Body of pancreas (tissue), 4 donors: ENCODE measurements around the gene PIWIL1. TPM values are rescaled to one million over a fixed set of nuclear protein-coding genes. Genes with fewer than 3 reads are reported as not detected.

Experiments used
- ATAC-seq: fragments of 150-250 bp; one replicate; pipeline ENCODE4 v1.9.1; 2016
- DNase-seq, 4 donors: peaks; one replicate each; pipeline ENCODE4 v3.0.0-alpha.2; 2019
- H3K27ac ChIP-seq, 4 donors: fragments of 200-600 bp; sonication (generic); 1 replicate in 3 of 4; 2 replicates in 1 of 4; pipeline versions ENCODE4 v1.5.1 to v1.6.1; 2016 to 2019; ENCODE audit warnings: mild to moderate bottlenecking in 1 of 4, mixed read lengths in 1 of 4, moderate library complexity in 1 of 4
- H3K27me3 ChIP-seq, 2 donors: fragments of 200-600 bp; sonication (generic); one replicate each; pipeline ENCODE4 v1.6.0; 2016; ENCODE audit warnings: mild to moderate bottlenecking in 1 of 2
- H3K36me3 ChIP-seq, 2 donors: fragments of 200-600 bp; sonication (generic); replicated peaks in 1 of 2; 2 replicates each; pipeline ENCODE4 v1.5.1; 2016; ENCODE audit warnings: low read depth in 2 of 2; ENCODE audit not compliant: insufficient read depth in 1 of 2
- H3K4me1 ChIP-seq: fragments of 200-600 bp; sonication (generic); one replicate; pipeline ENCODE4 v1.6.0; 2016
- H3K4me3 ChIP-seq, 2 donors: fragments of 200-600 bp; sonication (generic); 1 replicate in 1 of 2; 2 replicates in 1 of 2; pipeline ENCODE4 v1.5.1; 2016 to 2019
- H3K9me3 ChIP-seq, 3 donors: fragments of 200-600 bp; sonication (generic); 1 replicate in 2 of 3; 2 replicates in 1 of 3; pipeline ENCODE4 v1.5.1; 2016
- POLR2A ChIP-seq, 3 donors: fragments of 450-650 bp; IDR thresholded peaks; one replicate each; pipeline ENCODE4 v1.6.1; 2016; ENCODE audit warnings: antibody characterized with exemption in 3 of 3, mild to moderate bottlenecking in 2 of 3
- WGBS, 2 donors: methylation state at CpG; one replicate each; pipeline ENCODE4 v1.1.5; 2017; 5-methylcytosine and 5-hydroxymethylcytosine counted together
- intact Hi-C: fragments of 100-400 bp; cut with DNase I; formaldehyde crosslinking; loops from one replicate; pipeline ENCODE4 v1.15.1; 2023
- total RNA-seq, 2 donors: library from RNA; depleted of rRNA; stranded (reverse); fragments of >200 nt; gene quantifications; one replicate each; pipeline ENCODE4 v1.1.0, GENCODE V29; 2016
- TF ChIP-seq, protein P1 (sequence below), 7 experiments: fragments of 450-650 bp in 4 of 7; fragments of 200-600 bp in 3 of 7; sonication (generic) in 3 of 7; IDR thresholded peaks; one replicate each; pipeline ENCODE4 v1.5.1; 2016 to 2019; ENCODE audit warnings: antibody characterized with exemption in 7 of 7

PIWIL1 gene
- total RNA-seq, 2 donors from 2014 or later = not detected

DNA sequence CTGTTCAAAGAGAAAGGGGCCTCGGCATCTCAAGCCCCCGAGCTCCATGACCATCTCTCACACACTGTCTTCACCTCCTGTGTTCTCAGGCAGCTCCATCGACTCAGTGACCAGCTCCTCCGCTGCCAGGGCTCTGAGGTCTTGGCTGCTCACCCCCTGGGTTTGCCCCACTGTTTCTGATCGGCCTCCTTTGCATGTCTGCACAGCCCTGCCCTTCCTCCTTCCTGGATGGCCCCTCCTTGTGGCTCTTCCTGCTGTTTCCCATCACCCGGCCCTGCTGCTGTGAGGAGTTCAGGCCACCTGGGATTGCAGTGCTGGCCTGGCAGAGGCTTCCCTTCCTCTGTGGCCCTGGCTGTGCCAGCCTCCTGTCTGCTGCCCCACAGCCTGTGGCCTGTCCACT lies 38.1 kb upstream of the PIWIL1 start:
- TF ChIP-seq, protein P1, sequence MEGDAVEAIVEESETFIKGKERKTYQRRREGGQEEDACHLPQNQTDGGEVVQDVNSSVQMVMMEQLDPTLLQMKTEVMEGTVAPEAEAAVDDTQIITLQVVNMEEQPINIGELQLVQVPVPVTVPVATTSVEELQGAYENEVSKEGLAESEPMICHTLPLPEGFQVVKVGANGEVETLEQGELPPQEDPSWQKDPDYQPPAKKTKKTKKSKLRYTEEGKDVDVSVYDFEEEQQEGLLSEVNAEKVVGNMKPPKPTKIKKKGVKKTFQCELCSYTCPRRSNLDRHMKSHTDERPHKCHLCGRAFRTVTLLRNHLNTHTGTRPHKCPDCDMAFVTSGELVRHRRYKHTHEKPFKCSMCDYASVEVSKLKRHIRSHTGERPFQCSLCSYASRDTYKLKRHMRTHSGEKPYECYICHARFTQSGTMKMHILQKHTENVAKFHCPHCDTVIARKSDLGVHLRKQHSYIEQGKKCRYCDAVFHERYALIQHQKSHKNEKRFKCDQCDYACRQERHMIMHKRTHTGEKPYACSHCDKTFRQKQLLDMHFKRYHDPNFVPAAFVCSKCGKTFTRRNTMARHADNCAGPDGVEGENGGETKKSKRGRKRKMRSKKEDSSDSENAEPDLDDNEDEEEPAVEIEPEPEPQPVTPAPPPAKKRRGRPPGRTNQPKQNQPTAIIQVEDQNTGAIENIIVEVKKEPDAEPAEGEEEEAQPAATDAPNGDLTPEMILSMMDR (IDR thresholded peaks at IDR 0.05) = no peak
- no peak for TF ChIP-seq POLR2A (IDR thresholded peaks at IDR 0.05)
- intact Hi-C loops = no loop called here
- Histone ChIP-seq H3K9me3 (no peaks in the 10 kb centered on the region), H3K27ac (no peak overlapping the region), H3K4me1 (no peaks in the 10 kb centered on the region), H3K27me3 (no peaks in the 10 kb centered on the region), H3K36me3 (no peaks in the 10 kb centered on the region), H3K4me3 (no peak overlapping the region)
- 56 to 59% methylated on average over 6 of the region's 6 CpGs for WGBS, 2 donors
- DNase-seq (no peak), ATAC-seq (no peak)

DNA sequence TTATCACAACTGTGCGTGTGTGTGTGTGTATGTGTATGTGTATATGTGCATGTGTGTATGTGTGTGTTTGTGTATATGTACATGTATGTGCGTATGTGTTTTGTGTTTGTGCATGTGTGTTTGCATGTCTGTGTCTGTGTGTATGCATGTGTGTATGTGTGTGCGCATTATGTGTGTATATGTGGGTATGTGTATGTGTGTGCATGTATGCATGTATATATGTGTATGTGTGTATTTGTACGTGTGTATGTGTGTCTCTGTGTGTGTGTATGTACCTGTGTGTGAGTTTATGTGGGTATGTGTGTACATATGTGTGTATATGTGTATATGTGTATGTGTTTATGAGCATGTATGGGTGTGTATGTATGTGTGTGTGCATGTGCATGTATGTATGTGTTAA lies 37.6 kb upstream of the PIWIL1 start:
- Histone ChIP-seq H3K36me3 (no peaks in the 10 kb centered on the region), H3K27ac (no peak overlapping the region), H3K4me3 (no peak overlapping the region), H3K27me3 (no peaks in the 10 kb centered on the region), H3K9me3 (no peaks in the 10 kb centered on the region), H3K4me1 (no peaks in the 10 kb centered on the region)
- 70 to 73% methylated on average over 4 of the region's 4 CpGs for WGBS, 2 donors
- no peak for ATAC-seq
- TF ChIP-seq POLR2A (IDR thresholded peaks at IDR 0.05) = no peak
- TF ChIP-seq, protein P1 (IDR thresholded peaks at IDR 0.05) = no peak
- no peak for DNase-seq
- intact Hi-C loops = no loop called here

DNA sequence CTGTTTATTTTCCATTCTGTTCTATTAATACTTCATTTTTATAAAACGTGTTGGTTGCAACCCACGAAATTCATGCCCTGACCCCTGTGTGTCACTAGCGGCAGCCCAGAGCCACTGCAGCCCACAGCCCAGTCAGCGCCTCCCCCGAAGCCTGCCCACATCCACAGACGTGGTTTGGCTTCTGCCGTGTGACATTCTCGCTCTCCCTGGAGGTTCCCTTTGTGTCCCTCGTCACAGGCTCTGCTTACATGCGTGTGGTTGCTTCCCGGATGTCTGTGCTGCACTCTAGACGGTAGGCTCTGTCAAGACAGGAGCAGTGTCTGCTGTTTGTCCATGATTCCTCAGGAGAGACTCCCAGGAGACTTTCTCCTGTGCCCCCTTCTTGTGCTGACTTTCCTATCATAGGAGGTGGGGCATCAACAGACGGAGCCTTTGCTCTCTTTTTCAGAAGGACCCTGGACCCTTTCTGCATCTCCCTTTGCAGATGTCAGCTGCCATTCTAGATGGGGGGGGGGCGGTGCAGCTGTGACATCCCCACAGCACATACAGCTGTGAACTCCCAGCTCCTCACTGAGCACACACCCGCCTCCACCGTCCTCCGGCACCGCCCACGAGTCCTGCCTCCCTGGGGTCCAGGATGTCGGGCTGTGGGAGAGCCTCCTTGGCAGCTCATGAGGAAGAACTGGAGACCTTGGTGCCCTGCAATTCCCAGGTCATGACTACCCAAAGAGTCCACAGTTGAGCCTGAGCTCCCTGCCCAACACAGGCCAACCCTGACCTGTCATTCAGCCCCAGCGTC lies 36.8 kb upstream of the PIWIL1 start:
- Histone ChIP-seq H3K27me3 (no peaks in the 10 kb centered on the region), H3K9me3 (no peaks in the 10 kb centered on the region), H3K4me3 (no peak overlapping the region), H3K4me1 (no peaks in the 10 kb centered on the region), H3K36me3 (no peaks in the 10 kb centered on the region), H3K27ac (no peak overlapping the region)
- ATAC-seq (no peak), DNase-seq (no peak)
- WGBS, 2 donors = 46 to 52% methylated on average over 19 to 21 of the region's 21 CpGs
- intact Hi-C loops = no loop called here
- no peak for TF ChIP-seq POLR2A (IDR thresholded peaks at IDR 0.05)
- TF ChIP-seq, protein P1 (IDR thresholded peaks at IDR 0.05) = no peak

DNA sequence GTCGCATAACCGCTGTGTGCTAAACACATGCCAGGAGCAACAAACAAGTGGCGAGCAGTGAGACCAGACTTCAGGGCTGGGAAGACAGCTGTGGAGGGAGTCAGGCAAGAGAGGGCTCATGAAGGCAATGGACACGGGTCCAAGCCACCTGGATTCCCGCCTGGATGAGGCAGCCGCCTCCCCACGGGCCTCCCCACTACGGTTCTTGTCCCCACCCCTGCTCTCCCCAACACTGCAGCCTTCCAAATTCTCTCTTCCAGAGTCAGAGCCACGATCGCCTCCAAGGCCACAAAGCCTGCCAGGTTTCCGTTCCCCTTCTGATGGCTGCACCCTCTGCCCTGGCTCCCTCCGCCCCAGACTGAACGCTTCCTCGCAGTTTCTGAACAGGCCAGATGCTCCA lies 36.1 kb upstream of the PIWIL1 start:
- TF ChIP-seq, protein P1 (IDR thresholded peaks at IDR 0.05) = no peak
- TF ChIP-seq POLR2A (IDR thresholded peaks at IDR 0.05) = no peak
- WGBS, 2 donors = 53 to 58% methylated on average over 8 to 14 of the region's 14 CpGs
- no peaks in the 10 kb centered on the region for H3K9me3 ChIP-seq
- DNase-seq (no peak), ATAC-seq (no peak)
- intact Hi-C loops = no loop called here
- no peaks in the 10 kb centered on the region for H3K4me1 ChIP-seq
- no peak overlapping the region for H3K4me3 ChIP-seq
- H3K27ac ChIP-seq = no peak overlapping the region
- no peaks in the 10 kb centered on the region for H3K27me3 ChIP-seq
- no peaks in the 10 kb centered on the region for H3K36me3 ChIP-seq

DNA sequence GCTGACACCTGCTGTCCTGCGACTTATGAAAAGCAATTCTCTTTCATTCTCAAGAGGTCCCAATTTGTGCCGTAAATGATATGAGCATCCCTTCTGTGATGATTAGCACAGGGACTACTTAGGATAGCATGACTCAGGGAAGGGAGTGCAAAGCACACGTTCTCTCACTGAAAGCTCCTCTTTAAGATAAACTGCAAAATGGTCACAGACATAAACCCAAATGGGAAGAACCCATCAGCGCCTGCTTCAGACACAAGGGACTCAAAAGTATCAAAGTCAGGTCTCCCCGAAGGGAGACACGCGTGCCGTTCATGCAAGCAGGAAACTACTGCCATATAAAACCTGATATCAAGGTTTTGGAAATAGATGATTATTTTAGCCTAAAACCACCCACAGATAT lies 33.9 kb upstream of the PIWIL1 start:
- no peak overlapping the region for H3K4me3 ChIP-seq

More for the DNA sequence above, 33.9 kb upstream of the PIWIL1 start:
- TF ChIP-seq POLR2A (IDR thresholded peaks at IDR 0.05) = no peak
- TF ChIP-seq, protein P1 (IDR thresholded peaks at IDR 0.05) = no peak
- Histone ChIP-seq H3K36me3 (no peaks in the 10 kb centered on the region), H3K9me3 (no peaks in the 10 kb centered on the region), H3K27ac (no peak overlapping the region), H3K27me3 (no peaks in the 10 kb centered on the region), H3K4me1 (no peaks in the 10 kb centered on the region)
- ATAC-seq = no peak
- WGBS, 2 donors = 68 to 78% methylated on average over 7 to 8 of the region's 8 CpGs
- intact Hi-C loops = no loop called here
- no peak for DNase-seq
